Esophagus (tissue), 2 donors: ENCODE results near the gene CFAP57. TPM values are rescaled to one million over a fixed set of nuclear protein-coding genes. Genes with fewer than 3 reads are reported as not detected.

Experiments used
- H3K27ac ChIP-seq, 2 donors: one replicate each; pipeline ENCODE4 v1.5.1; 2013; ENCODE audit warnings: low read depth in 2 of 2, mild to moderate bottlenecking in 2 of 2, inconsistent platforms in 1 of 2, low read length in 1 of 2, moderate library complexity in 1 of 2
- H3K27me3 ChIP-seq, 2 donors: one replicate each; pipeline ENCODE4 v1.6.1; 2013; ENCODE audit warnings: low read length in 2 of 2, control low read depth in 1 of 2, mild to moderate bottlenecking in 1 of 2; ENCODE audit not compliant: insufficient read depth in 2 of 2, control insufficient read depth in 1 of 2
- H3K36me3 ChIP-seq, 2 donors: one replicate each; pipeline ENCODE4 v1.6.1; 2013; ENCODE audit warnings: low read length in 1 of 2; ENCODE audit not compliant: control insufficient read depth in 2 of 2, insufficient read depth in 2 of 2
- H3K4me1 ChIP-seq, 2 donors: one replicate each; pipeline ENCODE4 v1.6.1; 2013; ENCODE audit warnings: low read length in 1 of 2; ENCODE audit not compliant: control insufficient read depth in 2 of 2, insufficient read depth in 2 of 2
- H3K4me3 ChIP-seq, 2 donors: one replicate each; pipeline ENCODE4 v1.5.1; 2013; ENCODE audit warnings: low read length in 2 of 2, mild to moderate bottlenecking in 2 of 2, low read depth in 1 of 2, moderate library complexity in 1 of 2
- H3K9me3 ChIP-seq, 2 donors: one replicate each; pipeline ENCODE4 v1.6.1; 2013; ENCODE audit warnings: mild to moderate bottlenecking in 2 of 2, low read depth in 1 of 2, low read length in 1 of 2, moderate library complexity in 1 of 2; ENCODE audit not compliant: control insufficient read depth in 2 of 2, insufficient read depth in 1 of 2
- WGBS, 2 donors: extraction: QIAGEN DNeasy Blood & Tissue Kit; methylation state at CpG; one replicate each; pipeline ENCODE4 v1.1.7; 2013; 5-methylcytosine and 5-hydroxymethylcytosine counted together
- polyA plus RNA-seq, 2 donors: library from polyadenylated mRNA; stranded (reverse); fragments of 200-250 nt; gene quantifications; one replicate each; pipeline ENCODE4 v1.2.3, GENCODE V29; 2013
- donor health status: healthy with polysubstance abuse.
- donor health status: Bipolar disorder and iron deficiency.

Gene CFAP57
- polyA plus RNA-seq, 2 donors: 0.02 to 0.06 TPM

DNA sequence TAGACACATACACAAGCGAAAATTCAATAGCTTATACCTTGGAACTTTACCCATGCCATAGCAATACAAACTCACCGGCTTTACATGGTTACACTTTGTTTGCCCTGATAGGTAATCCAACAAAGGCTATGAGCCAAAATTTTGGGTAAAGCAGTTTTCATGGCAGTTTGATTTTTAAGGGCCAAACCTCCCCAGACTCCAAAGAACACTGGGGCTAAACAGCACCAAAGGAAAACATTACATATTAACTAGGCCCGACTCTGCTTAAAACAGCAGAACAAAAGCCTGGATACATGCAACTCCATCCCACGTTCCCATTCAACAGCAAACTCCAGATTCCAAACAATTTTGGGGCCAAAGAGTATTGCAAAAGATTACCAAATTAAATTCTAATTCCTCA is 93.3 kb downstream of the CFAP57 start:
- Histone ChIP-seq H3K9me3 (no peaks in the 10 kb centered on the region), H3K36me3 (no peaks in the 10 kb centered on the region), H3K27me3 (no peaks in the 10 kb centered on the region), H3K27ac (no peak overlapping the region), H3K4me3 (no peak overlapping the region), H3K4me1 (peaks cover 0 to 2% of the 10 kb centered on the region in 2 donors)
- 71 to 73% methylated on average over 4 of the region's 4 CpGs for WGBS, 2 donors

GRCh38 chr1:43266881-43267280 is 94.8 kb downstream of the CFAP57 start:
- Histone ChIP-seq H3K27me3 (no peaks in the 10 kb centered on the region), H3K9me3 (no peaks in the 10 kb centered on the region), H3K4me1 (peaks cover 5 to 9% of the 10 kb centered on the region in 2 donors), H3K36me3 (no peaks in the 10 kb centered on the region), H3K27ac (no peak overlapping the region), H3K4me3 (no peak overlapping the region)
- 91 to 92% methylated on average over 1 of the region's 1 CpG for WGBS, 2 donors

- H3K9me3 ChIP-seq: no peaks in the 10 kb centered on the region
- WGBS, 2 donors: 76 to 81% methylated on average over 9 of the region's 9 CpGs
- no peak overlapping the region for H3K4me3 ChIP-seq
- no peaks in the 10 kb centered on the region for H3K36me3 ChIP-seq
- peaks cover 5 to 12% of the 10 kb centered on the region in 2 donors for H3K4me1 ChIP-seq
- H3K27ac ChIP-seq: no peak overlapping the region
- no peaks in the 10 kb centered on the region for H3K27me3 ChIP-seq
Observed at GRCh38 chr1:43267291-43267805, 95.2 kb downstream of the CFAP57 start.

GRCh38 chr1:43267818-43268425 is 95.8 kb downstream of the CFAP57 start:
- no peaks in the 10 kb centered on the region for H3K36me3 ChIP-seq
- H3K27ac ChIP-seq: no peak overlapping the region
- no peak overlapping the region for H3K4me3 ChIP-seq
- no peaks in the 10 kb centered on the region for H3K27me3 ChIP-seq
- no peaks in the 10 kb centered on the region for H3K9me3 ChIP-seq
- peaks cover 5 to 12% of the 10 kb centered on the region in 2 donors for H3K4me1 ChIP-seq
- 79 to 84% methylated on average over 3 of the region's 3 CpGs for WGBS, 2 donors

DNA sequence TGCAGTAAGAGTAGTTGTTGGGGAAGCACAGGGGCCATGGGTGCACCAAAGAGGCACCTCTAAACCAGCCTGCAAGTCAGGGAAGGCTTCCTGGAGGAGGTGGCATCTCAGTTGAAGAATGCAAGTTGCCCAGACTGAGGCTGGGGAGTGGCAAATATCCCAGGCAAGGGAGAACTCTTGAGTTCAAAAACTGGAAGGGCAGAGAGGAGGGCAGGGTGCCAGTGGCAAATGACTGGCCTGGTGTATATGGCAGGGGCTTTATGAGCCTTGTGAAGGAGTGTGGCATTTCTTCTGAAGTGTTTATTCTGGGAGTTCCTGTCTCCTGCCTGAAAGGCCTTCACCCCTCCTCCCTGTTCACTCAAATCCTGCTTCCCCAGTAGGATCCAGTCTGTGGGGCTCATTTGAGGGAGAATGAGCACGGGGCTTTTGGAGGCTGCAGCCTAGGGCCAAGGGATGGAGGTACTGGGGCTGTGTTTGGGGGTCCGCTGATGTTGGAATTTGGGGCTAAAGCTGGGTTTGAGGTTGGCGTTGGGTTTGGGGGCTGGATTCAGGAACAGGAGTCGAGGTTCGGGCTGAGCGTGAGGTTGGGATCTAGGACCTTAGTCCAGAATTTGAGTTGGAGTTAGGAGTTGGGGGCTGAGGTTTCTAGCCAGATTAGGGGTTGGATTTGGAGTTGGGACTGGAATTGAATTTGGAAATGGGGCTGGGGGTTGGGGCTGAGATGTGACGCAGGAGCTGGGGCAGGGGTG is 97.7 kb downstream of the CFAP57 start, which contains the start of gene TMEM125:
TMEM125 (plus strand) TSS at position 357 of the 749 bp plus-strand sequence. CDS start 2,740 bp downstream, outside the sequence.
- peaks cover 5 to 19% of the 10 kb centered on the region in 2 donors for H3K4me1 ChIP-seq
- 66 to 72% methylated on average over 7 of the region's 7 CpGs for WGBS, 2 donors
- H3K27me3 ChIP-seq: no peaks in the 10 kb centered on the region
- no peaks in the 10 kb centered on the region for H3K9me3 ChIP-seq
- H3K36me3 ChIP-seq: no peaks in the 10 kb centered on the region
- H3K27ac ChIP-seq: peak within 1 kb of the TSS; percentile 66 to 89
- H3K4me3 ChIP-seq: peak within 1 kb of the TSS; percentile 17 to 37

DNA sequence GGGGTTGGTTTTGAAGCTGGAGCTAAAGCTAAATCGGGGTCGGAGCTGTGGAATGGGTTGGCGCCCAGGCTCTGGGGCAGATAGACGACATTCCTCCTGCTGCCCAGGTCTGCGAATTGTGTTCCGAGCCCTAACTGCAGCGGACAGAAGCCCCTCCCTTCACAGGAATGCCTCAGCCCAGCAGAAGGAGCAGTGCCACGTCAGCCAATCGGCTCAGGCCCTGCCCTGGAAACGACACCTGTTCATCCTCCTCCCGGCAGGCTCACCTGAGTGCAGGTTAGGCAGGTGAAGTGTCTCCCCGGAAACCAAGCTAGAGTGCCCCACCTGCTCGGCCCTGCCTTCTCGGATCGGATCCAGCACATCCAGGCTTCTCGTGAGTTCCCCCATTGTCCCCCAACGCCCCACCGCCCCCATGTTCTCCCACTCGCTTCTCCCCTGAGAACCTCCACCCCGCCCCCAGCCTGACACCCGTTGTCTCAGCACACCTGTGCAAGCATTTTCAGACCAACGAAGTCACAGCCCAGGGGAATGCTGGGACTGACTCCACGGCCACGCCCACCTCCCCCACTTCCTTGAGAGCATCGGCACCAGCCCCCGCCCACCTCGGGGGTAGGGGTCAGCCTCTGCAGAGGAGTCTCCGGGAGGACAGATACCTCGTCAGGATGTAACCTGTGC is 98.4 kb downstream of the CFAP57 start:
- 4 to 10% methylated on average over 26 to 29 of the region's 29 CpGs for WGBS, 2 donors
- Histone ChIP-seq H3K4me1 (peaks cover 5 to 19% of the 10 kb centered on the region in 2 donors), H3K27ac (peak overlapping the region; percentile 66 to 89), H3K36me3 (no peaks in the 10 kb centered on the region), H3K4me3 (peak overlapping the region; percentile 17 to 37), H3K27me3 (no peaks in the 10 kb centered on the region), H3K9me3 (no peaks in the 10 kb centered on the region)

DNA sequence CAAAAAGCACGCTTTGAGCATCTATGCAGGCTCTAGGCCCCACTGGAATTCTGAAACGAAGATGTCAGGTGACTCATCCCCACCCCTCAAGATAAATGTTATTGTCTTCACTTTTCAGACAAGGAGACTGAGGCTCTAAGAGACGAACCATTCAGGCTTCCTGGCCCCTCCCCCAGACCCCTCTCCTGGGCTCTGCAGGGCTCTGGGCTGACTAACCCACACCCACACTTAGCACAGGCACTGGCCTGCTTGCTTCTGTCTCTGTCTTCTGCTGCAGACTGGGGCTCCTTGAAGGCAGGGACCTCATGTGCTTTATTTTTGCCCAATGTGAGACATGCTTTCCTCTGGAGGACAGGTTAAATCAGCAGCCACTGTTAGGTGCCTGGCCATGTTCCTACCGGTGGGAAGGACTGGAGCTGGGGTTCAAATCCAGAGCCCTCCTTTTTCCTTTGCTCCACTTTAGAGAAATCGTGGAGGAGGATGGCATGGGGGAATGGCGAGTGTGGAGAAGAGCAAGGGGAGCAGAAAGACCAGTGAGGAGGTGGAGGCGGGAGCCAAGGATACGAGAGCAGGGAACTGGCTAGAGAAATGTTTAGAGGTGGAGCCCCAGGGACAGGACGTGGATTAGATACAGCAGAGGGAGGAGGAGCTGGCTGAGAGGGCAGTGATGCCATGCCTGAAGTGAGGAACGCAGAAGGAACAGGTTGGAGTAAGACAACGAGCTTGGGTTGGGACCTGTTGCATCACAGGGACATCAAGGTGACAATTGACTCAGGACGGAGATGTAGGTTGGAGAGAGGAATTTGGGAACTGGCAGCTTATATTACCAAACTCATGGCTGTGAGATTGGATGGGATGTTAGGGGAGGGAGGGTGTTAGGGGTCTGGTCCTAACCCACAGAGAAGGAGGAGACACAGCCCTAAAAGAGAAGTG is 99.3 kb downstream of the CFAP57 start:
- Histone ChIP-seq H3K36me3 (no peaks in the 10 kb centered on the region), H3K4me3 (peak overlapping the region in 1 of 2 donors; percentile 37), H3K4me1 (peaks cover 5 to 19% of the 10 kb centered on the region in 2 donors), H3K27ac (peak overlapping the region in 1 of 2 donors; percentile 78), H3K9me3 (no peaks in the 10 kb centered on the region), H3K27me3 (no peaks in the 10 kb centered on the region)
- WGBS, 2 donors: 55 to 65% methylated on average over 12 of the region's 12 CpGs

DNA sequence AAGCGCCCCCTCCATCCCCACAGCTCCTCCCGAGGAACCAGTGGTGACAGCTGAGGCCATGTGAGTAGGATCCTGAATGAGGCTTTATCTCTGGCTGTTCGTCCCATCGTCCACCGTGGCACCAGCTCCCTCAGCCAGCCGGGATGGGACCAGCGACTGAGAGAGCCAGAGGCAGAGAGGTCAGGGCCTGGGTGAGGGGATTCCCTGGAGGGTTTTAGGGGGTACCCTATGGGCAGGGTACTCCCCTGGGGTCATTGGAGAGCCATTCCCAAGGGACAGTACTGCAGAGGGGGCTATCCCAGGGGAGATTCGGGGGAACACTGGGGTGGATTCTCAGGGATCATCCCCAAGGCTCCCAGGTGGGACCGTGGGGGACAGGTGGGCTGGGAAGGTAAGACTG is 100.0 kb downstream of the CFAP57 start:
- Histone ChIP-seq H3K4me3 (no peak overlapping the region), H3K4me1 (peaks cover 5 to 19% of the 10 kb centered on the region in 2 donors), H3K27ac (peak overlapping the region in 1 of 2 donors; percentile 55), H3K36me3 (no peaks in the 10 kb centered on the region), H3K9me3 (no peaks in the 10 kb centered on the region), H3K27me3 (no peaks in the 10 kb centered on the region)
- 74 to 79% methylated on average over 9 of the region's 9 CpGs for WGBS, 2 donors
